Osteoblast (primary cell): Measurements from ENCODE around the gene PROM2. TPM values are rescaled to one million over a fixed set of nuclear protein-coding genes. Genes with fewer than 3 reads are reported as not detected.

Source experiments
- DNase-seq: peaks from one replicate; pipeline ENCODE4 v3.0.0; 2011; ENCODE audit warnings: low spot score, mixed read lengths; ENCODE audit not compliant: insufficient read length; ENCODE audit errors: missing footprints
- H2AFZ ChIP-seq: 2 replicates; pipeline ENCODE4 v1.6.0; 2011; ENCODE audit warnings: mild to moderate bottlenecking, low read length
- H3K27ac ChIP-seq: 2 replicates; pipeline ENCODE4 v1.5.1; 2011; ENCODE audit warnings: mild to moderate bottlenecking, low read depth, low read length, moderate library complexity
- H3K27me3 ChIP-seq: 2 replicates; pipeline ENCODE4 v1.6.0; 2012; ENCODE audit warnings: mild to moderate bottlenecking, control low read depth, inconsistent platforms, low read length, moderate library complexity; ENCODE audit not compliant: insufficient read depth
- H3K36me3 ChIP-seq: 2 replicates; pipeline ENCODE4 v1.5.1; 2011; ENCODE audit warnings: mild to moderate bottlenecking, low read length, control low read depth, moderate library complexity; ENCODE audit not compliant: insufficient read depth
- H3K4me1 ChIP-seq: 2 replicates; pipeline ENCODE4 v1.5.1; 2011; ENCODE audit warnings: mild to moderate bottlenecking, low read length, control low read depth, moderate library complexity; ENCODE audit not compliant: insufficient read depth
- H3K4me2 ChIP-seq: 2 replicates; pipeline ENCODE4 v1.6.0; 2011; ENCODE audit warnings: mild to moderate bottlenecking, low read length; ENCODE audit not compliant: insufficient read depth
- H3K4me3 ChIP-seq: fragments of 200-600 bp; sonication (generic); 3 replicates; pipeline ENCODE4 v1.5.1; 2012; ENCODE audit warnings: mild to moderate bottlenecking, low read length, inconsistent platforms; ENCODE audit not compliant: insufficient read depth
- H3K79me2 ChIP-seq: 2 replicates; pipeline ENCODE4 v1.6.0; 2012; ENCODE audit warnings: mild to moderate bottlenecking, low read length, control low read depth, inconsistent platforms; ENCODE audit not compliant: insufficient read depth
- H3K9me3 ChIP-seq: 2 replicates; pipeline ENCODE4 v1.5.1; 2011; ENCODE audit warnings: low read depth, low read length, control low read depth
- H4K20me1 ChIP-seq: 2 replicates; pipeline ENCODE4 v1.6.0; 2012; ENCODE audit warnings: mild to moderate bottlenecking, low read length, control low read depth; ENCODE audit not compliant: insufficient read depth
- CTCF ChIP-seq: IDR thresholded peaks from 2 replicates; pipeline ENCODE4 v1.5.1; 2011; ENCODE audit warnings: mild to moderate bottlenecking, low read depth, low read length, moderate library complexity; ENCODE audit errors: extremely low read depth
- total RNA-seq: library from RNA; depleted of rRNA; stranded (reverse); fragments of >200 nt; gene quantifications from 2 replicates; pipeline ENCODE4 v1.2.3, GENCODE V29; 2012

PROM2 gene
- total RNA-seq, 1 donor, result 0.36 TPM

GRCh38 chr2:95306336-95306895, 32.2 kb downstream of the PROM2 start:
- Histone ChIP-seq H3K27ac (no peak overlapping the region), H3K4me3 (no peak overlapping the region), H4K20me1 (no peaks in the 10 kb centered on the region), H3K79me2 (no peaks in the 10 kb centered on the region), H3K4me2 (no peak overlapping the region), H3K4me1 (peaks cover 5% of the 10 kb centered on the region), H3K9me3 (no peaks in the 10 kb centered on the region), H2AFZ (no peak overlapping the region), H3K36me3 (no peaks in the 10 kb centered on the region), H3K27me3 (peaks cover 42% of the 10 kb centered on the region)
- no peak for DNase-seq
- no peak for TF ChIP-seq CTCF

GRCh38 chr2:95307036-95307435, 32.8 kb downstream of the PROM2 start:
- no peaks in the 10 kb centered on the region for H4K20me1 ChIP-seq
- no peak for TF ChIP-seq CTCF
- H3K9me3 ChIP-seq, result no peaks in the 10 kb centered on the region
- H2AFZ ChIP-seq, result no peak overlapping the region
- no peak overlapping the region for H3K4me3 ChIP-seq
- no peak for DNase-seq
- peaks cover 5% of the 10 kb centered on the region for H3K4me1 ChIP-seq
- H3K27ac ChIP-seq, result no peak overlapping the region
- no peaks in the 10 kb centered on the region for H3K79me2 ChIP-seq
- no peak overlapping the region for H3K4me2 ChIP-seq
- H3K36me3 ChIP-seq, result no peaks in the 10 kb centered on the region
- H3K27me3 ChIP-seq, result peaks cover 47% of the 10 kb centered on the region

GRCh38 chr2:95307878-95308277, 33.6 kb downstream of the PROM2 start:
- no peak for DNase-seq
- peaks cover 41% of the 10 kb centered on the region for H3K27me3 ChIP-seq
- H3K4me3 ChIP-seq, result no peak overlapping the region

More at GRCh38 chr2:95307878-95308277, 33.6 kb downstream of the PROM2 start:
- H3K4me1 ChIP-seq, result peaks cover 5% of the 10 kb centered on the region
- no peaks in the 10 kb centered on the region for H4K20me1 ChIP-seq
- no peaks in the 10 kb centered on the region for H3K79me2 ChIP-seq
- H2AFZ ChIP-seq, result no peak overlapping the region
- H3K4me2 ChIP-seq, result no peak overlapping the region
- no peaks in the 10 kb centered on the region for H3K36me3 ChIP-seq
- H3K27ac ChIP-seq, result no peak overlapping the region
- H3K9me3 ChIP-seq, result no peaks in the 10 kb centered on the region
- TF ChIP-seq CTCF, result no peak
